Measurements from ENCODE around the gene FAAP100.

- TF ChIP-seq ZNF384 (IDR thresholded peaks at IDR 0.05): no peak
- TF ChIP-seq FOXA1 (IDR thresholded peaks at IDR 0.05): no peak
- TF ChIP-seq BHLHE40 (IDR thresholded peaks at IDR 0.05; ENCODE audit: borderline replicate concordance): no peak
- no peak for TF ChIP-seq SUZ12 (IDR thresholded peaks at IDR 0.05)
- TF ChIP-seq SP1 (IDR thresholded peaks at IDR 0.05): no peak
- TF ChIP-seq TARDBP (IDR thresholded peaks at IDR 0.05): no peak
- TF ChIP-seq ELF4 (IDR thresholded peaks at IDR 0.05): no peak
These were observed 9.3 kb upstream of the FAAP100 start for GRCh38 chr17:81561494-81561885.

Measured in HEK293T (cell line).